ENCODE data around the gene MTARC1. TPM values are rescaled to one million over a fixed set of nuclear protein-coding genes. Genes with fewer than 3 reads are reported as not detected.

Gene MTARC1
- total RNA-seq, 2 experiments from 2014 or later = not detected

DNA sequence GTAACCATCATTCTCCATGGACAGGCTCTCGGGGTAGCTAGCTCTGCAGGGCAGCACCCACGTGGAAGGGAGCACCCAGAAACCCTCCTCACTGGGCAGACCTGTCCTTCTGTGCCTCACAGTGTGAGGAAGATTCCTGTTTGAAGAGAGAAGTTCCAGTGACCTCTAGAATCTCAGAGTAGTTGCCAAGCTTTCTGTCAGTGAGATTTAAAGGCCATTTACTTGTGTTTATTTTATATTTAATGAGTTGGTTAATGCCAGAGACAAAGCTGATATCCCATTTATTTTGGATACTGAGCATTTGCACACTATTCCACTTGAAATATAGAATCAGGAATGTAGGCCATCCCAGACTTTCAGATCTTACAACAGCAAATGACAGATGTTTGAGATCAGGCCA lies 28.7 kb downstream of the MTARC1 start:
- Histone ChIP-seq H3K4me3 (ENCODE audit: low read depth, low read length, poor library complexity, severe bottlenecking) (no peak overlapping the region), H3K4me2 (ENCODE audit: low read length) (no peak overlapping the region), H3K4me1 (ENCODE audit: insufficient read depth, low read length, poor library complexity, severe bottlenecking) (no peaks in the 10 kb centered on the region), H2AFZ (ENCODE audit: low read length) (no peak overlapping the region), H4K20me1 (ENCODE audit: insufficient read depth, low read length) (no peaks in the 10 kb centered on the region), H3K9me3 (ENCODE audit: low read length) (no peaks in the 10 kb centered on the region), H3K27ac (ENCODE audit: low read depth, low read length, poor library complexity, severe bottlenecking) (no peak overlapping the region), H3K9me2 (ENCODE audit: insufficient read depth, low read length) (no peaks in the 10 kb centered on the region), H3K79me2 (ENCODE audit: insufficient read depth, low read depth, low read length) (no peaks in the 10 kb centered on the region), H3K36me3 (ENCODE audit: insufficient read depth, low read length) (no peaks in the 10 kb centered on the region)
- DNase-seq (ENCODE audit: low spot score) = no peak
- ChIA-PET POLR2A (no interaction called here), CTCF (ENCODE audit: unreplicated experiment) (no interaction called here)
- intact Hi-C loops (cut with micrococcal nuclease; ENCODE audit: unreplicated experiment) = no loop called here
- no TSS peak for BruUV-seq (replicated peaks)
- TF ChIP-seq, protein P1, sequence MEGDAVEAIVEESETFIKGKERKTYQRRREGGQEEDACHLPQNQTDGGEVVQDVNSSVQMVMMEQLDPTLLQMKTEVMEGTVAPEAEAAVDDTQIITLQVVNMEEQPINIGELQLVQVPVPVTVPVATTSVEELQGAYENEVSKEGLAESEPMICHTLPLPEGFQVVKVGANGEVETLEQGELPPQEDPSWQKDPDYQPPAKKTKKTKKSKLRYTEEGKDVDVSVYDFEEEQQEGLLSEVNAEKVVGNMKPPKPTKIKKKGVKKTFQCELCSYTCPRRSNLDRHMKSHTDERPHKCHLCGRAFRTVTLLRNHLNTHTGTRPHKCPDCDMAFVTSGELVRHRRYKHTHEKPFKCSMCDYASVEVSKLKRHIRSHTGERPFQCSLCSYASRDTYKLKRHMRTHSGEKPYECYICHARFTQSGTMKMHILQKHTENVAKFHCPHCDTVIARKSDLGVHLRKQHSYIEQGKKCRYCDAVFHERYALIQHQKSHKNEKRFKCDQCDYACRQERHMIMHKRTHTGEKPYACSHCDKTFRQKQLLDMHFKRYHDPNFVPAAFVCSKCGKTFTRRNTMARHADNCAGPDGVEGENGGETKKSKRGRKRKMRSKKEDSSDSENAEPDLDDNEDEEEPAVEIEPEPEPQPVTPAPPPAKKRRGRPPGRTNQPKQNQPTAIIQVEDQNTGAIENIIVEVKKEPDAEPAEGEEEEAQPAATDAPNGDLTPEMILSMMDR (conservative IDR thresholded peaks at IDR 0.05; ENCODE audit: low read length) = no peak
- TF ChIP-seq EZH2phosphoT487 (IDR thresholded peaks at IDR 0.05; ENCODE audit: borderline replicate concordance, low read depth, low read length) = no peak

DNA sequence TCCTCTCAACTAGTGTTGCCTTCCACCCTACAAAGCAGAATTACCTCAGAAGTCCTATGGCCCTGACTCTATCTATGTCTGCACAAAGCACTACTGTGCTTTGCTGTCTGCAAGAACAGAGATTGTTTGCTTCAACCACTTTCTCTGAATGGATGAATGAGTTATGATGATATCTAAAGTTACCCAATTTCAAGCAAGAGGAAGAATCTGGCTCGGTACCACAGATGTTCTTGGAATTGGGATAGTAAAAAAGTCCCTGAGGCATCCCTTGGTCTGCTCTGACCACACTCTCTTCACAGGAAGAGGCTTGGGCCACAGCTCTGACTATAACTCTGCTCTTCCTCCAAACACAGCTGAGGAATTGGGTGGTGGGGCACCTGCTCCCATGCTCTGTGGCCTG lies 31.2 kb downstream of the MTARC1 start:
- CTCF ChIA-PET (ENCODE audit: unreplicated experiment) = no interaction called here
- intact Hi-C loops (cut with micrococcal nuclease; ENCODE audit: unreplicated experiment) = no loop called here

DNA sequence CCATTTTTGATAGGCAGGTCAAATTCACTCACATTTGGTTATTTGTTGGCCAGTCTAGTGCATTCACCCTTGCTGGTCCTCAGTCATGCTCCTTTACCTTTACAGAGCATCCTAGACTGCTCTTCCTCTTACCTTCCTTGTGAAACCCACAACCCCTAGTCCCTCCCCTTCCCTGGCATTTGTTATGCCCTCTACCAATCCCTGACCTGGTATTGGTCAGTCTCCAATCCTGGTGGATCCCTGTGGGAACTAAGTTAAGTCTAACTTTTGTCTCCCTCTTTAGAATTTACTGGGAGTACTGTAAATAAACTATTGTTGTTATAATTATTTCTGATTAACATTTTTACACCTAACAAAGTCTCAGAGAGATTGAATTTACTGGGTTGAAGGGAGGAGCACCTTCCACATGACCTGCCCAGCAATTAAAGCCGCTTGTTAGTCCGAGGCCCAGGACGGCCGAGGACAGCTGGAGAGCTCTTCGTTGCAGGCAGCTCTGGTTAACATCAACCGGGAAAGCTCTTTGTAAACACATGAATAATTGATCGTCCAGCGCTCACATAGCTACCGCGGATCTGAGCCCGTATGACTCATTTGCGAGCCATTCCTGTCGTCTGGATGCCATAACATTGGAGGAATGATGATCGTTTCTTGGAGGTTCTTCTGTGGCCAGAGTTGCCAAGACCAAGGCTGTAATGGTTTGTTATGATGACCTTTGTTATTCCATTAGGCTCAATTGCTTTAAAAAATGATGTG lies 31.9 kb downstream of the MTARC1 start:
- DNase-seq (ENCODE audit: low spot score) = no peak
- BruUV-seq (replicated peaks) = no TSS peak
- Histone ChIP-seq H3K4me3 (ENCODE audit: low read depth, low read length, poor library complexity, severe bottlenecking) (no peak overlapping the region), H3K4me2 (ENCODE audit: low read length) (no peak overlapping the region), H3K79me2 (ENCODE audit: insufficient read depth, low read depth, low read length) (no peaks in the 10 kb centered on the region), H3K36me3 (ENCODE audit: insufficient read depth, low read length) (no peaks in the 10 kb centered on the region), H3K9me3 (ENCODE audit: low read length) (no peaks in the 10 kb centered on the region), H4K20me1 (ENCODE audit: insufficient read depth, low read length) (no peaks in the 10 kb centered on the region), H2AFZ (ENCODE audit: low read length) (no peak overlapping the region), H3K27ac (ENCODE audit: low read depth, low read length, poor library complexity, severe bottlenecking) (no peak overlapping the region), H3K9me2 (ENCODE audit: insufficient read depth, low read length) (no peaks in the 10 kb centered on the region), H3K4me1 (ENCODE audit: insufficient read depth, low read length, poor library complexity, severe bottlenecking) (no peaks in the 10 kb centered on the region)
- intact Hi-C loops (cut with micrococcal nuclease; ENCODE audit: unreplicated experiment) = no loop called here
- ChIA-PET CTCF (ENCODE audit: unreplicated experiment) (no interaction called here), POLR2A (no interaction called here)
- no peak for TF ChIP-seq EZH2phosphoT487 (IDR thresholded peaks at IDR 0.05; ENCODE audit: borderline replicate concordance, low read depth, low read length)
- TF ChIP-seq, protein P1 (conservative IDR thresholded peaks at IDR 0.05; ENCODE audit: low read length) = no peak

More for the DNA sequence above, 31.2 kb downstream of the MTARC1 start:
- Histone ChIP-seq H2AFZ (ENCODE audit: low read length) (no peak overlapping the region), H3K79me2 (ENCODE audit: insufficient read depth, low read depth, low read length) (no peaks in the 10 kb centered on the region), H3K36me3 (ENCODE audit: insufficient read depth, low read length) (no peaks in the 10 kb centered on the region), H4K20me1 (ENCODE audit: insufficient read depth, low read length) (no peaks in the 10 kb centered on the region), H3K4me2 (ENCODE audit: low read length) (no peak overlapping the region), H3K4me3 (ENCODE audit: low read depth, low read length, poor library complexity, severe bottlenecking) (no peak overlapping the region), H3K4me1 (ENCODE audit: insufficient read depth, low read length, poor library complexity, severe bottlenecking) (no peaks in the 10 kb centered on the region), H3K27ac (ENCODE audit: low read depth, low read length, poor library complexity, severe bottlenecking) (no peak overlapping the region), H3K9me2 (ENCODE audit: insufficient read depth, low read length) (no peaks in the 10 kb centered on the region), H3K9me3 (ENCODE audit: low read length) (no peaks in the 10 kb centered on the region)
- no peak for DNase-seq (ENCODE audit: low spot score)
- POLR2A ChIA-PET = interaction anchor here (0.6 kb wide), 1 partner anchor 240 kb away, joined by 4 read pairs; no protein-coding TSS in a partner anchor
- no peak for TF ChIP-seq EZH2phosphoT487 (IDR thresholded peaks at IDR 0.05; ENCODE audit: borderline replicate concordance, low read depth, low read length)
- TF ChIP-seq, protein P1 (conservative IDR thresholded peaks at IDR 0.05; ENCODE audit: low read length) = no peak
- BruUV-seq (replicated peaks) = no TSS peak
